GM15510 (cell line): ENCODE data around the gene USH2A.

Source experiments
- POLR2A ChIP-seq: IDR thresholded peaks from 3 replicates; pipeline ENCODE4 v1.6.1; 2011; ENCODE audit warnings: borderline replicate concordance; ENCODE audit not compliant: insufficient read length; ENCODE audit errors: extremely low read depth

USH2A gene

DNA sequence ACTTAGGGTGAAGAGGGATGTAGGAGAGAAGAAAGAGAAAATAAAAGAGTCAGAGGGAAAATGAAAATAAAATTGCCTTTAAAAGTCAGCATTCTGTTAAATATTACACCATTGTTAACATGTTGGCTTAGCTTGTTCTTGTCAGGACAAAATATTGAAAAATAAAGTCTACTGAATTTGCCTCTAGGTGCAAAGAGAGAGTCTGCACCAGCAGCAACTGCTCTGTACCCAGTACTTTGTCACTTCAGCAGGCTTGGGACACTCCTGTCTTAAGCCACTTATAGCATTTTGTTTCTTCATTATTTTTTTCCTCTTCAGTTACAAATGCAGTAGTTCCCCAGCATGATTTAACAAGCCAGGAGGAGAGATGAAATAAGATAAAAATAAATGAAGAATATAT, 11.0 kb upstream of the USH2A start:
- TF ChIP-seq POLR2A: no peak

DNA sequence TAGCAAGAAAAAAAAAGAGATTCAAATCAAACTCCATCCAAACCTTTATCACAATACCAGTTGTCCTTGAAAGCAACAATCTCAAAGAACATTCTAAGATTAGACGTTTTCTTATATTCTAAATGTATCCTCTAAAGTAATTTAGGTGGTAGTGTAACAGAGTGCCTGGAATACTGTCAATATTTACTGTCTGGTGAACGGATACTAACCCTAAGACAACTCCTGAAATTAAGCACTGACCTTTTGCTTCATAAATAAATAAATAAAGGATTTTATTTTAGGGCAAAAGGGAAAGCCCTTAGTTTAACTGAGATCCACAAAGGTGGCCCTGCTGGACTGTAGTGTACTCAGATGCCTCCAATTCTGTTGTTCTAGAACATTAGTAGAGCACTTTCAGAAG, 9.9 kb upstream of the USH2A start:
- TF ChIP-seq POLR2A: no peak

DNA sequence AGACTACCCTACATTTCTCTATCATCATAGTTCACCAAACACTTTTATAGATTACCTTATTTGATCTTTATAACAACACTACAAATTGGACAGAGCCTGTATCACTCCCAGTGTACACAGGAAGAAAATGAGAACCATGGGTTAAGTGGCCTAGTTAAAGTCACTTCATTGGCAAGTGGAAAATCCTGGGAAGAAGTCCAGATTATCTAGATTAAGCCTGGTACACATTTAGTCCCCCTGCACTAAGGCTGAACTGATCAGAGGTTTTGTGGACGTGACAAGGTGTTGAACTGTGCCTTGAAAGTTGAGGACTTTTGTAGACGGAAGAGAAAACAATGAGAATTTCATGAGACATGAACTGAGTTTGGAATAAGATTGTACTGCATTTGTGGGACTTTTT, 7.5 kb upstream of the USH2A start:
- TF ChIP-seq POLR2A: no peak

DNA sequence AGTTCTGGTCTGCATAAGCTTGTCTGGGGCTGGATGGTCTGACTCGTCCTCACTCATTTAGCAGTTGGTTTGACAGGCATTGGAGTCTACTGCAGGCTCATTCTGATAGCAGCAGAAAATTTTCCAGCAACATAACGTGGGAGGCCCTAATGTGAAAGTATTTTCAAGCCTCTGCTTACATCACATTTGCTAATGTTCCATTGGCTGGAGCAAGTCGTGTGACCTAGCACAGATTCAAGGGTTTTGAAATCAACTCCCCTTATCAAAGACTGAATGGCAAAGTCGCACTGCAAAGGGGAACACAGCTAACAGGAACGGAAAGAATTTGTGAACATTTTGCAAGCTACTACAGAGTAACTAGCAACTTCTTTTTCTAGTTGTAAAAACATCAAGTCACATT, 2.3 kb upstream of the USH2A start:
- no peak for TF ChIP-seq POLR2A

DNA sequence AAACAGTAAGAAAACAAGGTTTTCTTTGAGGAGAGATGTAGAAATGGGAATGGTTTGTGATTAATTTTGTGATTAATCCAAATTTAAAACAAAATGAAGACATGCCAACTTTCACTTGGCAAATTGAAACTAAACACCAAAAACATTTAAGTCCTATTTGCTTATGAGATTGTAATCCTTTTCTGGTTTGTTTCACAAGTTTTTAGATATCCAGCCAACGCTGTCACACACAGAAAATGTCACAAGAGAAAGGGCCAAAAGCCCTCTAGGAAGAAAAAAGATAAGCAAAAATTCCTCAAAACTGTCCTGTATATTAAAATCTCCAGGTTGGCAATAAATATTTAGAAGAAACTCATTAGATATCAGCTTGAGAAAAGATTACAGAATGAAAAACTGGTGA, 2.5 kb downstream of the USH2A start:
- no peak for TF ChIP-seq POLR2A

DNA sequence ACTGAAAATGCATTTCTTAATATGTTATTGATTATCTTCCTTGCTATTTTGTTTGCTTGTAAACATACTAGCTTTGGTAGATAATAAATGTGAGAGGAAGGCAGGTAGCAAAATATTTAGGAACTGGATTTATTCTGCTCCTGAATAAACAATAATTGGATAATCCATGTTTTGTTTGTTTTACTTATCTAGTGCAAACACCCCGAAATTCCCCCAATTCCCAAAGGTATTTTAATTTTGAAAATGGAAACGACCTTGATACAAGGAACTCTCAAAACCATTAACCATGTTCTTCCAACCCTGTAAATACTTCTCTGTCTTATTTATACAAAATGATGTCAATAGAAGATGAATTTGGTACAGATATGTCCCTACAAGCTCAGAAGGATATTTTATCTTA, 3.0 kb downstream of the USH2A start:
- TF ChIP-seq POLR2A: no peak

DNA sequence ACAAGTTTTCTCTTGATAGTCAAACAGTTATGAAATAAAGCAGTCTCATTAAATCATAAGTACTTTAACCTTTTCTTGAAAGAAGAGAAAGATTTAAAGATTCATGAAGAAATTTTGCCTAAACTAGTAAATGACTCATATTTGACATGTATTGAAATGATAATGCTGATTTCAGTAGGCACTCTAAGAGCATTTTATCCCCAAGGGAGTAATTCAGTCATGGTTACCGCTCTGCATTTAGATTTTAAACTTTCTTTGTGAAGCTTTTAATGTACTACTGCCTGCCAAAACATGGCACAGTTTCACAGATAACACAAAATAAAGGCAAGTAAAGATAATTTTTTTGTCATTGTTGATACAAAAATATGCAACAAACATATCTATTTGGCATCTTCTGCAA, 6.8 kb downstream of the USH2A start:
- no peak for TF ChIP-seq POLR2A

DNA sequence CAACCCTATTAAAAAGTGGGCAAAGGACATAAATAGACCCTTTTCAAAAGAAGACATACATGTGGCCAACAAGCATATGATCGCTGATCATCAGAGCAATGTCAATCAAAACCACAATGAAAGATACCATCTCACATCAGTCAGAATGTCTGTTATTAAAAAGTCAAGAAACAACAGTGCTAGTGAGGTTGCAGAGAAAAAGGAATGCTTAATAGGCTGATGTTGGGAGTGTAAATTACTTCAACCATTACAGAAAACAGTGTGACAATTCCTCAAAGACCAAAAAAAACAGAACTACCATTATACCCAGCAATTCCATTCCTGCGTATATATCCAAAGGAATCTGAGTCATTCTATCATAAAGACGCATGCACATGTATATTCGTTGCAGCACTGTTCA, 13.2 kb downstream of the USH2A start:
- TF ChIP-seq POLR2A: no peak

DNA sequence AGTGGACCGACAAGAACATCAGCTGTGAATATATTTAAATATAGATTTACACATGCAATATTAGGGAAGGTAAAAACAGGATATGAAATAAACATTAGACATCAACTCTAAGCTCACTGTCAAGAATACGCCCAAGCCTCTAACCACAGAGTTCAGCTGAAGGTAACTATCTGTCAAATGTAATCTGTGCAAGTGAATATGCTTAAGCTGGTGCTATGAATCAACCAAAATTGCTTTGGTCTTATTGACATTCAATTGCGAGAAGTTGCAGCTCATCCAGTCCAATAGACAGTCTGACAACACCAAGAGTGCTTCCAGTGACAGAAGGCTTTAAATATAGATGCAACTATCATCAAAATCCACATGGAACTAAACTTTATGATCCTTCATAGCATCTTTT, 32.3 kb downstream of the USH2A start:
- TF ChIP-seq POLR2A: no peak

DNA sequence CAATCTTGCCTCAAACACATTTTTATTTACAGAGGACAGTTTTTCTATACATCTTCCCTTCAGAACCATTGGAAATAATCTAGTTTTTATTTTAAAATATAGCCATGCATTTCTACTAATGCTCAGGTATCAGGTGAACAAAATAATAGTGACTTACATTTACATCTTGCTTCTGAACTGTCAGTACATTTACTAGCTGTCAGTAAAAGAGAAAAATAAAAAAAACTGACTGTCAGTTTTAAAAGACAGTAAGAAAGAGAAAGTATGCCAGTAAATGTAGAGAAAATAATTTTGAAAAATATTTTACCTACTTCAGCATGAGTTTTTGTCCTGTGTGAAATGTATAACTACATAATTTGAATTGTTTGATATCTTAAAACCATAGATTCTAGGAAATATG, 33.5 kb downstream of the USH2A start:
- TF ChIP-seq POLR2A: no peak

DNA sequence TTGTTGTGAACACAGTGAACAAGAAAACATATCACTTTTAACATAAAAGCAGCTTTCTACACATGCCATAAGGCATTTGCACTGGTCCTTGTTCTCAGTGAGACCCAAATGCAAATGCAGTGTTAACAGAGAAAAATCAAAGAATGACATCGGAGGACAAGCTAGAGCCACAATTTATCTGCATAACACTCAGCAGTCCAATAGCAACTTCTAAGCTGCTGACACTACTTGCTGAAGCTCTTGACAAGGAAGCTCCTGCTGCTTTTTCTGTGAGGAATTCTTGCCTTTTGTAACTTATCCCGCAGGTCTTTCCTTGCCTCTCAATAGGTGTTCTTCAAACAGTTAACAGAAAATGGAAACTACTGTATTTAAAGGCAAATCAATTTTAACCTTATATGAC, 34.7 kb downstream of the USH2A start:
- TF ChIP-seq POLR2A: no peak

DNA sequence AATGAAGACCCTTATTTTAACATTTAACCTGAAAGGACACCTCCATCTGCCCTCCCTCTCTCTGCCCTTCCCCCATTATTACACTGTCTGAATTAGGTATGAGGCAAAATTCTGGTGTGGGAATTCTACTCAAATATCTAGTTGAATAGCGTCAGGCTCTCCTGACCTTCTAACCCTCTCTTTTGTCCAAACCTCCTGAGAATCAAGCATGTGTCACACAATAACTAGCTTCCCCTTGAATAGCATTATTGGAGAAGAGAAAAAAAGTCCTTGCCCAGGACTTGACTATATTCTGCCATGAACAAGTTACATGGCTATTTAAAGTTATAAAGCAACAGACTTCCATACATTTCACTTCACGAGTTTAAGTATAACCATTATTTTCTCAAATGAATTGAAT, 35.5 kb downstream of the USH2A start:
- TF ChIP-seq POLR2A: no peak

DNA sequence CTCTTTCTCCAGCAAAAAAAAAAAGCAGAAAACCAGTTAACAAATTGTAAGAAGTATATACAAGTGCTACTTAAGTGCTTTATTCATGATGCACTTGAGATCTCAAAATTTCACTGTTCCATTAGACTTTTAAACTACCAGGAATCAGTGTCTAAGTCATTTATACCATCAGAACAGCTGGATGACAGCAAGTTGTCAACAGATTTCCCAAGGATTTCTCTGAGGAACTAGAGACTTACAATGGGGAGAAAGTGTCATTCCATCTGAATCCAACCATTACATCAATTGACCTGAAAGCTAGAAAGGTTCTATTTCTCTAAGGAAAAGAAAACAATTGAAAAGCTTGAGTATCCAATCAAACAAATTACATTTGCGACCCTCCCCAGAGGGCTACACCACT, 43.8 kb downstream of the USH2A start:
- no peak for TF ChIP-seq POLR2A

DNA sequence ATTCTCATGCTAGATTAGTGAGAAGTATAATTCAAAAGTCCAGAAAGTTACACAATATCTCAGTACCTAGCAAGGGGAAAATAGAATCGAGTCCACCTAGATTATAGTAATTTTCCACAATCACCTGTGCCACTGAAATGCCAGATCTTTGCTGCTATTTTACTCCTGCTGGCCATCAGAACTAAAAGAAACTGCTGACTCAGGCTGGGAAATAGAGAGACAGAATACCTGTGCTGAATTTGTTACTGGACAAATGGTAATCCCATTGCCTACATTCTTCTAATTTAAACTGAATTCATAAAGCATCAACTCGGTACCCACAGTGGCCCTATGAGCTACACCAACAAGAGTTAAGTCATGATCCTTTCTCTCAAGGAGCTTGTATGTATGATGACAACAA, 55.0 kb downstream of the USH2A start:
- TF ChIP-seq POLR2A: no peak

DNA sequence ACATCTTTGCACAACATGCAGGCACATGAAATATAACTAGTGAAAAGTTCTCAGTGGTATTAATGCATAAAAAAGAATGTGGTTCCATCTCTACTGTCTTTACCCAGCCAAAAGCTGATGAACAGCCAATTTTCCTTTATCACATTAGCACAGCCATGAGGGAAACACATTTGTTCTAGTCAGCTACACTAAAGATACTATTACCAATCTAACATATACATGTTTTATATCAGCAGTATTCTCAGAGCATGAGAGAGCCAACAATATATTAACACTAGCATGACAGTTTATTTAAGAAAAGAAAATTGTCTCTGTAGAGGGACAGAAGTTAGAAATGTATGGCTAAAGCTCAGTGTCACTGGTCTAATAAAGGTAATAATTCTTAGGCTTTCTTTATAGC, 56.3 kb downstream of the USH2A start:
- no peak for TF ChIP-seq POLR2A

DNA sequence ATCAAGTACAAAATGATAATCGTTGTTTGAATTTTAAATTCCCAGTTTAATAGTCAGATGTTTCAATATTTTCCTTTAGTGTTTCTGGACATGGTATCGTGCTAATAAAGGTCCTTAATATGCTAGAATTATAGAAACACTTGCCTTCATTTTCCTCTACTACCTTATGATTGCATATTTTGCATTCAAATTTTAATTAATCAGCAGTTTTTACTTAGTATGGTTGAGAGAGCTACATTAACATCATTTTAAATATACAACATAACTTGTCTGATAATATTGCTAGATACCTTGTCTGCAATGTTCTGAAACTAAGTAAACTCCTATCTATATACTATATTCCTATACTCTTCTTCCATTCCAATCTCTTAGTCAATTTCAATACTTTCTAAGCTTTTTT, 66.3 kb downstream of the USH2A start:
- TF ChIP-seq POLR2A: no peak

DNA sequence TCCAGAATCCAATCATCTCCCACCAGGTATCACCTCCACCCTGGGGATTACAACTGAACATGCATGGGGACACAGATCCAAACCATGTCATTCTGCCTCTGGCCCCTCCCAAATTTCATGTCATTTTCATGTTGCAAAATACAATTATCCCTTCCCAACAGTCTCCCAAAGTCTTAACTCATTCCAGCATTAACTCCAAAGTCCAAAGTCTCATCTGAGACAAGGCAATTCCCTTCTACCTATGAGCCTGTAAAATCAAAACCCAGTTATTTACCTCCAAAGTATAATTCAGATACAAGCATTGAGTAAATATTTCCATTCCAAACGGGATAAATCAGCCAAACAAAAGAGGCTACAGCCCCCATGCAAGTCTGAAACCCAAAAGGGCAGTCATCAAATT, 73.1 kb downstream of the USH2A start:
- TF ChIP-seq POLR2A: no peak

DNA sequence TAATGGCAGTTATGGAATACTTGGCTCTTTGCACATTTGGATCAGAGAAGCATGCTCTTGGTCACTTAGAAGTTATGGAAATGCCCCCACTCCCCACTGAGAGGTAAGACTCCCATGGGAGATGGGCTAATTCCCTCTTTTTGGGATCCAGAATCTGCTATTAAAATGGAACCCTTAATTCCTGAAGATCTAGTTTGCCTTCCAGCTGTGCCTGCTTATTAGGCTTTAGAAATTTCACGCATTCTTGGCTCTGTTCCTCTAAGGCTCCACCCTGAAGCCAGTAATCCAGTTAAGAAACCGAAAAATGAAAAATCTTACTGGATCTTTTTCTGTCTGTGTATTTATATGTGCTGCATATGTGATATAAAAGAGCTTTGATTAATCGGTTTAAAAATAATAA, 76.7 kb downstream of the USH2A start:
- no peak for TF ChIP-seq POLR2A

DNA sequence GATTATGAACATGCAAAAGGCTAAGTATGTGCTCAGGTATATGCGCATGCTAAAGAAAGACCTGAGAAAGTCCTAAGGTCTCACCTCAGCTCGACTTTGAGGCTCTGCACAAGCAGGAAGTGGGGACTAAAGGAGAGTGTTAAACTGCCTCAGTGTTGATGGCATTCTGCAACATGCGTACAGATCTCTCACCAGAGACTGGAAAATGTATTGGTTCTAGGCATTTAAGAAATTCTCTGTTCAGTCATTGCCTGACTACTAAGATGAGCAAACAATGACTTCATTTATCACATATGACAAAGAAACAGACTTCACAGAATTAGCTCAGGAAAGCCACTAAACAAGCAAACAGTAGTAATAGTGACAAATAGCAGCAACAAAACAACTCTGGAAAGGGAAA, 90.8 kb downstream of the USH2A start:
- TF ChIP-seq POLR2A: no peak

DNA sequence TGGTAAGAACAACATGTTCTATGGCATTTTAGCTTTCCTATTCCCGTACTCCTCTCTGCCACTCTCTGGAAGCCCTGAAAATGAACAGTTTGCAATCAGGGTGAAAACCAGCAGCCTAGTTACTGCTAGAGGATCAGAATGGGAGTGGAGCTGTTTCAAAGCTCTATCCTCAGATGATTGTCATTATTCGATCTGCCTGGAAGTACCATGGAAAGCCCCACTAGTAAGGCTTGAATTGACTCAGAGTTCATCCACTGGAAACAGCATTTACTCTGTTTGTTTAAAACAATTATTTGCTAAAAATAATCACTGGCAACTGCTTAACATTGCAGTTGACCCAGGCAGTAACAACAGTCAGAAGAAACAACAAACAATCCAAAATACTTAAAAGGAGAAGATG, 91.2 kb downstream of the USH2A start:
- no peak for TF ChIP-seq POLR2A
